GM19463 (cell line): Measurements from ENCODE around the gene CAMK2G.

Source experiments
- ATAC-seq: cut with Tn5 transposase; IDR thresholded peaks from one replicate; pipeline ENCODE4 v1.9.1; 2021; ENCODE audit warnings: mild to moderate bottlenecking, moderate library complexity; ENCODE audit not compliant: unreplicated experiment

CAMK2G gene

GRCh38 chr10:73814896-73815718 lies 59.2 kb downstream of the CAMK2G start:
- no peak for ATAC-seq

DNA sequence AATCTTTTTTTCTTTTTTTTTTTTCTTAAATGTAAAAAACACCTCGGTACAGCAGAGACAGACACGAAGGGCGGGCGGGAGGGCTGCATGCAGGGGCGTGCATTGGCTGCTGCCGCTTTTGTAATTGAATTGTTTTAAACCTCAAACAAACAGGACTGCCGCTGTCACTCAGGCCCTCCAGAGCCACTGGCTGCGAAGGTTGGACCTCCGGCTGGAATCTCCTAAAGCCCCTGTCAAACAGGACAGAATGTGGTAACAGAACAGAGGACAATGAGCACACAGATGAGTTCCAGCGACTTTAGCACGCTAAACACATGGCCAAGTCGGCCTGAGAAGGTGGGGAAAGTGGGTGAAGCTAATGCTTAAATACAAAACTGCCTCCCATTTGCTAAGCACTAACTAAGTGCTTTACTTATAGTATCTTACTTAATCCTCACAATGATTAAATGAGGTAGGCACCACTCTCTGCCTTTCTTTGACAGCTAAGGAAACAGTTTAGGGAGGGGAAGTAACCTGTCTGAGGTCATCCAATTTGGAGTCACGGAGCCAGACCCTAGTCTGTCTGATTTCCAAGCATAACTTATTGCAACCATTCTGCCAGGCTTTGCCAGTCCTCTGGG lies 60.0 kb downstream of the CAMK2G start:
- no peak for ATAC-seq

DNA sequence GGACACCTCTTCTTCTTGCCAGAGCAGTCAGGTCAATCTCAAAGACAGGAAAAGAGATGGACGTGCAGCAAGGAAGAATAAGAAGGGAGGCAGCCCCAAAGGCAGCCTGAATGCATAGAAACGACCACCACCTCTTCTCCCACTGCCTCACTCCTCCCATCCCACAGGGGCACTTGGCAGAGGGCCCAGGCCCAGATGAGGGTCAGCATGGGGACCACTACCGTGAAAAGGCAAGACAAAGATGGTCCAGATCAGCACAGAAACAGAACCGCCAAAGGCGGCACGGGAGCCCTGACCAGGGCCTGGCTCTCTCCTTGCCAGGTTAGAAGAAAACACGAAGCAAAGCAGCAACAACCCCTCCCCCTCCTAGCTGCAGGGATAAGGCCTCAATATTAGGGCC lies 61.0 kb downstream of the CAMK2G start:
- no peak for ATAC-seq

GRCh38 chr10:73812657-73813056 lies 61.7 kb downstream of the CAMK2G start:
- no peak for ATAC-seq

DNA sequence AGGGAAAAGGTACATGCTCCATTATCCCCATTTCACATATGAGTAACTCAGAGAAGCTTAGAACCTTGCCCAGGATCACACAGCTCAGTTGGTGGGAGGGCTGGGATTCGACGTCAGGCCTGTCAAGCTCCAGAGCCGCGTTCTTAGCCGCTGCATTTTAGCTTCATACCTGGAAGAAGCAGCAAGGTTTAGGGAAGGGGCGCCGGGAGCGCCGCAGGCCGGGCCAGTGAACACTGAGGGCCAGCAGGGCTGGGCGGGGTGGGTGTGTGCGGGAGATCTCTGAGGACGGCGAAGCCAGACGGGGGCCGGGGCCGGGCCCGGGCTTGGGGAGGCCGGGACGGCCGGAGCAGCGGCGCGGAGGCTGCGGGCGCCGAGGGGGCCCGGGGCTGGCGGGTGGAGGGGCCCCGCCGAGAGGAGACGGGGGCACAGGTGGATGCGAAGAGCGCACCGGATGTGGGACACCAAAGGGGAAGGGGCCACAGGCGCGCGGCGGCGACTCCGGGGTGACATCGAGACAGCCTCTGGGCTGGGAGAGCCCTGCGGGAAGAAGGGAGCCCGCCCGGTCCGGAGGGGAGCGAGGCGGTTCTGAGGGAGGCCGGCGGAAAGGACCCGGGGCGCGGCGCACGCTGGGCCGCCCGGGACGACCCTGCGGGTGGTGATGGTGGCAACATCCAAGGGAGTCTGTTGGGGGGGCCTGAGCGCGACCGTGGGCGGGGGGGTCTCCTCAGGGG lies 63.5 kb downstream of the CAMK2G start:
- ATAC-seq = peak; percentile 24

GRCh38 chr10:73810358-73810734 lies 64.0 kb downstream of the CAMK2G start:
- no peak for ATAC-seq

DNA sequence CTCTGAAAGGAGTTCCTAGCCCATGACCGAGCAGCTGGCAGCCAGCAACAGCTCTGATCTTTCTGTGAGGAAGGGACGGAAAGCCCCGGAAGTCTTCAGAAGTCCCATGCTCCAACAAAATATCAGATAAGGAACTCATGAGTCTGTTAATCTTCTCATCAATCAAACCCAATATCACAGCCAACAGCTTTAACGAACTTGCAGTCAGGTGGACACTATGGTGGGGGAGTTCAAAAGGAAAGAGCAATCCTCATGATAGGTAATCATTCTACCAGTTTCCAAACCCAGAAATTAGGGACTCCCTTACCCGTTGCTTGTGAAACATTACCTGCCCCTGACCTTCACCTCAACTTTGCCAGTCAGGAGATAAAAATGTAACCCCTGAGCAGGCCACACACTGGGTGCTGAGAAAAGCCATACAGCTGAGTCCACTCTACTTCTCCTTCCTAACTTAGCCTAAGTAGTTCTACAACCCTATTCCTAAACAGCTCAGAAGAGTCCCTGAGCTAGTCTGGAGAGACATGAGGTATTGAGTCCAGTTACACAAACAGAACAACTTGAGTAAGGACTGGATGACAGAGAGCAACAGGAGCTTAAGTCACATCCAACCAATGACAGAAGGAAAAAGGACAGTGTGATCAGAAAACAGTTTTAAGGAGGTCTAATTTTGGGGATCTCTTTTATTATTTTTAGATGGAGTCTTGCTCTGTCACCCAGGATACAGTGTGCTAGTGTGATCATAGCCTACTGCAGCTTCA lies 65.1 kb downstream of the CAMK2G start:
- no peak for ATAC-seq

- ATAC-seq = no peak
These were observed 66.1 kb downstream of the CAMK2G start for GRCh38 chr10:73808021-73808815.

- ATAC-seq = no peak
These were observed 66.9 kb downstream of the CAMK2G start for GRCh38 chr10:73807471-73807870.

DNA sequence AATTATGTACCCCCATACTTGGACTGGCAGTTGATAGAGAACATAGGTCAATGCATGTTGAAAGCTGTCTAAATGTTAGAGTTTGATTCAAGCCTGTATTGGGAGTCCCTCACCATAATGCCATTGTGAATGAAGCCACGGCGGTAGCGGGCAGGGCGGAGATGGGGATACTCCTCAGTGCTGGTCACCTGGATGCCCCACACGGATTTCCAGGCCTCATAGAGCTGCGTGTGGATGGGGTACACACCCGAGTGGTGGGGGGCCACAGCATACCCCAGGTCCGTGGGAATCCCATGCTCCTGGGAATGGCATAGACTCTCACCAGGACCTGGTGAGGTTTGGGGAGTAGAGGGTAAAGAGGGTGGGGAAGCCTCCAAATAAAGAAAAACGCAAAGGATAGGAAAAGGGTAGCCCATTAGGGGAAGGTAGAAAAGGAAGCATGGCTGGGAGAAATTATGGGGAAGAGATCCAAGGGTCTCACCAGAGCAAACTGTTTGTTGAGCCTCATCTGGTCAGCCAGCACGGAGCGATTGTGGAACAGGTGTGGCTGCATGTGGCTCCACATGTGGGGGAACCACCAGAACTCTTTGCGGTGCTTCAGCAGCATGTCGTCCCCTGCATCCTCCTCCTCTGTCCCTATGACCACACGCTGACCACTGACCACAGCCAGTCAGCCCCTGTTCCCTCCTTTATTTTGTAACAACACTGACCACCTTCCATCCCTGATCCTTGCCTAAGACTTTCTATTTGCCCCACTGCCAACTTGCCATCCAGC lies 68.0 kb downstream of the CAMK2G start:
- ATAC-seq = no peak

- peak; percentile 94 for ATAC-seq
These were observed 70.6 kb downstream of the CAMK2G start for GRCh38 chr10:73803680-73804286.

DNA sequence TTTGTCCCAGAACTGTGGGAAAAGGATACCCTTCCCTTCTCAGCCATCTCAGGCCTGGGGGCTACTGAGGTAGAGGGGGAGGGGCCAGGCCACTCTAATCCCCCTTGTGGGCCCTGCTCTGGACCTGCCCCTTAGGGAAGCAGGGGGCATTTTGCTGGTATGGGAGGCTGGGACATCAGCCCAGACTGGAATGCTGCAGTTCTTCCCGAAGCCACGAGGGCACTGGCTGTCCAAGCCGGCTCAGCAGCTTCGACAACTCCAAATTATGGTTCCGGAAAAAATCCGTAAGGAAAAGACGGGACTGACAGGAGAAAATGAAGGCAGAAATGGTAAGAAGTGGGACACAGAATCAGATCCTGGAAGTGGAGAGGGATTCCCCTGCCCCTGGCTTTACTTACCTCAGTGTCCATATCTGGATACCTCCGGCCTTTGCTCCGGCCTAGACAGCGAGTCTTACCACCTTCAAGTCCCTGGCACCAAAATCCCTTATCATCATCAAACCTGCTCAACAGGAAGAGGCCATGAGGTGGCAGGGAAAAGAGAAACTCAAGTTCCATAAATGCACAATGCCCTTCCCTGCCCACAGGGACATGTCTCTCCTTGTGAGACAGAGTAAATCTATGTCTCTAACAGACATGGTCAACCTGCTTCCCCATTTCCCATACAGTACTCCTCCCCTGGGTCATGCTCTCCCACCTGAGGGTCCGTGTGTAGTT lies 71.9 kb downstream of the CAMK2G start:
- ATAC-seq = no peak

DNA sequence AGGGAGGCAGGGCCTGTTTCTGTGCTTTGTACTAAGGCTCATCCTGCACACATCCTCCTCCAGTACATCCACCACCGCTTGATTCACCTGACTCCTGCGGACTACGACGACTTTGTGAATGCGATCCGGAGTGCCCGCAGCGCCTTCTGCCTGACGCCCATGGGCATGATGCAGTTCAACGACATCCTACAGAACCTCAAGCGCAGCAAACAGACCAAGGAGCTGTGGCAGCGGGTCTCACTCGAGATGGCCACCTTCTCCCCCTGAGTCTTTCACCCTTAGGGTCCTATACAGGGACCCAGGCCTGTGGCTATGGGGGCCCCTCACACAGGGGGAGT lies 73.1 kb downstream of the CAMK2G start:
- ATAC-seq = no peak

GRCh38 chr10:73800560-73801252 lies 73.6 kb downstream of the CAMK2G start:
- ATAC-seq = no peak

GRCh38 chr10:73799899-73800559 lies 74.3 kb downstream of the CAMK2G start:
- no peak for ATAC-seq

- no peak for ATAC-seq
These were observed 75.3 kb downstream of the CAMK2G start for GRCh38 chr10:73798927-73799560.

DNA sequence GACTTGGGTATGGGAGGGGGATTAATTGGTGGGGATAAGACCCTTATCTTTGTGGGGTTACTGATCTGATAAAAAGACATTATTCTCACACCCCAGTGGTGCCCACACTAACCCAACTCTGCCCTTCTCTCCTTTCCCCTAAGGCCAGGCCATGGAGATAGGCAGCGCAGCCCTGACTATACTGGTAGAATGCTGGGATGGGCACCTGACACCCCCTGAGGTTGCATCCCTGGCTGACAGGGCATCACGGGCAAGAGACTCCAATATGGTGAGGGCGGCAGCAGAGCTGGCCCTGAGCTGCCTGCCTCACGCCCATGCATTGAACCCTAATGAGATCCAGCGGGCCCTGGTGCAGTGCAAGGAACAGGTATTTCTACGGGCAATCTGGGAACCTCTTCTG lies 76.3 kb downstream of the CAMK2G start:
- no peak for ATAC-seq
